Activated CD4-positive, alpha-beta T cell treated with anti-CD3 and anti-CD28 coated beads for 1 hour (primary cell): ENCODE results near the gene SFT2D1.
"Not testable (repeated sequence)": the region's sequence is repeated elsewhere in the genome, so short reads cannot be mapped to it uniquely, and the experiment has no call there.

Source experiments
- DNase-seq: peaks from one replicate; pipeline ENCODE4 v3.0.0-alpha.2; 2020

The SFT2D1 gene

GRCh38 chr6:166342349-166343149 is at the start of gene SFT2D1:
SFT2D1 (minus strand) TSS chr6:166342545; CDS start chr6:166342481, 64 bp downstream.
- DNase-seq, result peak; percentile 53

- no peak for DNase-seq
Measured at GRCh38 chr6:166389119-166389518, 46.8 kb upstream of the SFT2D1 start.

- no peak for DNase-seq
Measured at GRCh38 chr6:166388290-166389004, 46.1 kb upstream of the SFT2D1 start.

- no peak for DNase-seq
Measured at GRCh38 chr6:166387642-166388289, 45.4 kb upstream of the SFT2D1 start.

GRCh38 chr6:166387098-166387497 is 44.8 kb upstream of the SFT2D1 start:
- DNase-seq, result not testable (repeated sequence)

- DNase-seq, result no peak
Measured at GRCh38 chr6:166386111-166386510, 43.8 kb upstream of the SFT2D1 start.

GRCh38 chr6:166383802-166384363 is 41.5 kb upstream of the SFT2D1 start:
- DNase-seq, result not testable (repeated sequence)

- DNase-seq, result peak; percentile 90
Measured at GRCh38 chr6:166382933-166383801, 40.8 kb upstream of the SFT2D1 start, which contains the start of gene MPC1. MPC1 (minus strand) TSS chr6:166382940; CDS start chr6:166382876, 64 bp downstream.

GRCh38 chr6:166382500-166382932 is 40.2 kb upstream of the SFT2D1 start:
- DNase-seq, result peak; percentile 14

- DNase-seq, result peak; percentile 41
Measured at GRCh38 chr6:166381733-166382499, 39.6 kb upstream of the SFT2D1 start.

GRCh38 chr6:166381381-166381732 is 39.0 kb upstream of the SFT2D1 start:
- DNase-seq, result no peak

GRCh38 chr6:166379800-166380199 is 37.5 kb upstream of the SFT2D1 start:
- DNase-seq, result no peak

GRCh38 chr6:166379103-166379586 is 36.8 kb upstream of the SFT2D1 start:
- DNase-seq, result no peak

GRCh38 chr6:166377721-166378120 is 35.4 kb upstream of the SFT2D1 start:
- no peak for DNase-seq

- no peak for DNase-seq
Measured at GRCh38 chr6:166375013-166375412, 32.7 kb upstream of the SFT2D1 start.

GRCh38 chr6:166370489-166370888 is 28.1 kb upstream of the SFT2D1 start:
- no peak for DNase-seq

GRCh38 chr6:166369782-166370181 is 27.4 kb upstream of the SFT2D1 start:
- DNase-seq, result no peak

GRCh38 chr6:166366921-166367320 is 24.6 kb upstream of the SFT2D1 start:
- no peak for DNase-seq

- no peak for DNase-seq
Measured at GRCh38 chr6:166365806-166366205, 23.5 kb upstream of the SFT2D1 start.

- DNase-seq, result no peak
Measured at GRCh38 chr6:166365221-166365620, 22.9 kb upstream of the SFT2D1 start.

GRCh38 chr6:166364456-166364855 is 22.1 kb upstream of the SFT2D1 start:
- no peak for DNase-seq
